ENCODE results near the gene EPB42. TPM values are rescaled to one million over a fixed set of nuclear protein-coding genes. Genes with fewer than 3 reads are reported as not detected.

Gene EPB42
- total and polyA plus RNA-seq, 2 donors from 2014 or later = not detected

DNA sequence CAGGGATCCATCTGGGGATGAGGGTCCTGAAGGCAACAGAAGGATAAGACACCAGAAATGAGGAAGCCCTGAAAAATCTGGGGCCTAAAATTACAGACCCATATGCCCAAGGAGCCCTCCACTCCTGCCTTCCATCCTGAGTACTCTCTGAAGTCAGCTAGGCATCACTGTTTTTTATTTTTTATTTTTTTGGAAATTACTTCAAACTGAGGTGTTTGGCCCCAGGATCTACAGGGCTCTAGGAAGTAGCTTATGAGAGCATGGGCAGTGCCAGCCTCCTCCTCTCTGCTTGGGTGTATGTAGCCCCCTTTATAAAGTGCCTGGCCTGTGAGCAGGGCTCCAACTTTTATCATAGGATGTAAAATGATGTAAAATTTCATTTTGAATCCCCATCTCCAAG is 7.9 kb downstream of the EPB42 start:
- Histone ChIP-seq H3K27ac (ENCODE audit: low read depth in 2 of 2, low read length in 2 of 2) (no peak overlapping the region), H3K4me3 (ENCODE audit: low read length in 3 of 3) (no peak overlapping the region), H3K9ac (ENCODE audit: low read length in 3 of 3) (no peak overlapping the region), H3K9me3 (ENCODE audit: control insufficient read depth in 2 of 3, insufficient read depth in 1 of 3, low read length in 3 of 3) (no peaks in the 10 kb centered on the region), H3K27me3 (ENCODE audit: control insufficient read depth, insufficient read depth, low read length) (no peaks in the 10 kb centered on the region), H3K4me1 (ENCODE audit: control insufficient read depth in 2 of 3, insufficient read depth in 2 of 3, low read depth in 1 of 3, low read length in 3 of 3) (no peaks in the 10 kb centered on the region), H3K36me3 (ENCODE audit: control insufficient read depth in 2 of 3, insufficient read depth in 3 of 3, low read length in 3 of 3) (no peaks in the 10 kb centered on the region)
- FAIRE-seq (no peak), DNase-seq (no peak)
- no peak for TF ChIP-seq CTCF (IDR thresholded peaks at IDR 0.05; ENCODE audit: borderline replicate concordance, extremely low read depth, insufficient read depth)
- intact Hi-C loops (cut with DNase I) = no loop called here

DNA sequence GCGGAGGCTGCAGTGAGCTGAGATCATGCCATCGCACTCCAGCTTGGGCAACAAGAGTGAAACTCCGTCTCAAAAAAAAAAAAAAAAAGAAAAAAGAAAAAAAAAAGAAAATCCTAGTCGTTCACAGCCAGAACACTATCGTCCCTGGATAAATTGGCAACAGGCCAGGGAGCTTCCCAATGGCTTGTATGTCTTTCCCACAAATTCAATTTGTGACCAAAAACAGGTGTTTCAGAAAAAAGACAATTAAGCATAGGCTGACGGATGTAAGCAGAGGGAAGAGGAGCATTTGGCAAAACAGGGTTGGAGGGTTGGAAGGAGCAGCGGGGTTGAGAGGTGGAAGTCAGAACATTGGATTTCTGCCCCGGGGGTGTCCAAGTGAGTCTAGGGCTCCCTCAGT is 8.5 kb downstream of the EPB42 start:
- DNase-seq (no peak), FAIRE-seq (no peak)
- Histone ChIP-seq H3K36me3 (ENCODE audit: control insufficient read depth in 2 of 3, insufficient read depth in 3 of 3, low read length in 3 of 3) (no peaks in the 10 kb centered on the region), H3K9me3 (ENCODE audit: control insufficient read depth in 2 of 3, insufficient read depth in 1 of 3, low read length in 3 of 3) (no peaks in the 10 kb centered on the region), H3K27me3 (ENCODE audit: control insufficient read depth, insufficient read depth, low read length) (no peaks in the 10 kb centered on the region), H3K4me1 (ENCODE audit: control insufficient read depth in 2 of 3, insufficient read depth in 2 of 3, low read depth in 1 of 3, low read length in 3 of 3) (no peaks in the 10 kb centered on the region), H3K4me3 (ENCODE audit: low read length in 3 of 3) (no peak overlapping the region), H3K27ac (ENCODE audit: low read depth in 2 of 2, low read length in 2 of 2) (no peak overlapping the region), H3K9ac (ENCODE audit: low read length in 3 of 3) (no peak overlapping the region)
- intact Hi-C loops (cut with DNase I) = no loop called here
- no peak for TF ChIP-seq CTCF (IDR thresholded peaks at IDR 0.05; ENCODE audit: borderline replicate concordance, extremely low read depth, insufficient read depth)

- Histone ChIP-seq H3K9ac (ENCODE audit: low read length in 3 of 3) (no peak overlapping the region), H3K36me3 (ENCODE audit: control insufficient read depth in 2 of 3, insufficient read depth in 3 of 3, low read length in 3 of 3) (no peaks in the 10 kb centered on the region), H3K9me3 (ENCODE audit: control insufficient read depth in 2 of 3, insufficient read depth in 1 of 3, low read length in 3 of 3) (no peaks in the 10 kb centered on the region), H3K4me1 (ENCODE audit: control insufficient read depth in 2 of 3, insufficient read depth in 2 of 3, low read depth in 1 of 3, low read length in 3 of 3) (no peaks in the 10 kb centered on the region), H3K4me3 (ENCODE audit: low read length in 3 of 3) (no peak overlapping the region), H3K27ac (ENCODE audit: low read depth in 2 of 2, low read length in 2 of 2) (no peak overlapping the region), H3K27me3 (ENCODE audit: control insufficient read depth, insufficient read depth, low read length) (no peaks in the 10 kb centered on the region)
- FAIRE-seq (no peak), DNase-seq (no peak)
- no peak for TF ChIP-seq CTCF (IDR thresholded peaks at IDR 0.05; ENCODE audit: borderline replicate concordance, extremely low read depth, insufficient read depth)
- intact Hi-C loops (cut with DNase I) = no loop called here
Observed at GRCh38 chr15:43211224-43211735, 9.5 kb downstream of the EPB42 start.

DNA sequence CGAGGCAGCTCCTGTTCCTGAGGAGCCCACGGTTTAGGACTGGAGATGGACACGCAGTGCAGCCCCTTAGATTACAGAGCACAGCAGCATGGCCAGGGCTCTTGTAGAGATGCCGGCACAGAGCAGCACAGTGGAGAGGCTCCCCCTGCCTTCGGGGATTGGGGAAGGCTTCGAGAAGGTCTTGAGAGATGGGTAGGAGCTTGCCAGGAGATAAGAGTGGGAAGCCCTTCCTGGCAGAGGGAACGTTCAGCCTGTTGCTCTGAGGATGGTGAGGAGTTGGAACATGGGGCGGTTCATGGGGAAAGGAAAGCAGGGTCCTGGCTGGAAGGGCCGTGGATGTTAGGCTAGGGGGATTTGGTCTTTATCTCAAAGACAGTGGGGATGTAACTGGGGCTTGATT is 10.0 kb downstream of the EPB42 start:
- Histone ChIP-seq H3K4me1 (ENCODE audit: control insufficient read depth in 2 of 3, insufficient read depth in 2 of 3, low read depth in 1 of 3, low read length in 3 of 3) (no peaks in the 10 kb centered on the region), H3K36me3 (ENCODE audit: control insufficient read depth in 2 of 3, insufficient read depth in 3 of 3, low read length in 3 of 3) (no peaks in the 10 kb centered on the region), H3K9me3 (ENCODE audit: control insufficient read depth in 2 of 3, insufficient read depth in 1 of 3, low read length in 3 of 3) (no peaks in the 10 kb centered on the region), H3K4me3 (ENCODE audit: low read length in 3 of 3) (no peak overlapping the region), H3K9ac (ENCODE audit: low read length in 3 of 3) (no peak overlapping the region), H3K27me3 (ENCODE audit: control insufficient read depth, insufficient read depth, low read length) (no peaks in the 10 kb centered on the region), H3K27ac (ENCODE audit: low read depth in 2 of 2, low read length in 2 of 2) (no peak overlapping the region)
- TF ChIP-seq CTCF (IDR thresholded peaks at IDR 0.05; ENCODE audit: borderline replicate concordance, extremely low read depth, insufficient read depth) = no peak
- FAIRE-seq = no peak
- no peak for DNase-seq
- intact Hi-C loops (cut with DNase I) = no loop called here
